HG03439 (cell line): ENCODE measurements around the gene KLHDC4.
"Not testable (repeated sequence)": the region's sequence is repeated elsewhere in the genome, so short reads cannot be mapped to it uniquely, and the experiment has no call there.

Source experiments
- ATAC-seq: cut with Tn5 transposase; IDR thresholded peaks from one replicate; pipeline ENCODE4 v1.9.1; 2021; ENCODE audit warnings: mild to moderate bottlenecking, moderate library complexity; ENCODE audit not compliant: unreplicated experiment

The KLHDC4 gene

GRCh38 chr16:87744750-87745514 lies 20.9 kb downstream of the KLHDC4 start:
- ATAC-seq, result no peak

- ATAC-seq, result no peak
Measured at GRCh38 chr16:87742781-87743490, 22.9 kb downstream of the KLHDC4 start.

GRCh38 chr16:87741700-87742415 lies 23.9 kb downstream of the KLHDC4 start:
- no peak for ATAC-seq

GRCh38 chr16:87740909-87741424 lies 24.8 kb downstream of the KLHDC4 start:
- no peak for ATAC-seq

- no peak for ATAC-seq
Measured at GRCh38 chr16:87740441-87740840, 25.3 kb downstream of the KLHDC4 start.

GRCh38 chr16:87739801-87740200 lies 26.0 kb downstream of the KLHDC4 start:
- no peak for ATAC-seq

GRCh38 chr16:87736008-87736382 lies 29.8 kb downstream of the KLHDC4 start:
- ATAC-seq, result no peak

- ATAC-seq, result no peak
Measured at GRCh38 chr16:87735270-87736007, 30.3 kb downstream of the KLHDC4 start.

- no peak for ATAC-seq
Measured at GRCh38 chr16:87734644-87735043, 31.1 kb downstream of the KLHDC4 start.

- ATAC-seq, result no peak
Measured at GRCh38 chr16:87733190-87733589, 32.6 kb downstream of the KLHDC4 start.

- ATAC-seq, result no peak
Measured at GRCh38 chr16:87731607-87732006, 34.2 kb downstream of the KLHDC4 start.

GRCh38 chr16:87729266-87729954 lies 36.4 kb downstream of the KLHDC4 start:
- ATAC-seq, result peak; percentile 48

- ATAC-seq, result no peak
Measured at GRCh38 chr16:87728026-87728425, 37.8 kb downstream of the KLHDC4 start.

- ATAC-seq, result no peak
Measured at GRCh38 chr16:87727346-87727745, 38.4 kb downstream of the KLHDC4 start.

- ATAC-seq, result not testable (repeated sequence)
Measured at GRCh38 chr16:87726577-87726976, 39.2 kb downstream of the KLHDC4 start.

GRCh38 chr16:87725596-87726235 lies 40.1 kb downstream of the KLHDC4 start:
- no peak for ATAC-seq

GRCh38 chr16:87724490-87725291 lies 41.1 kb downstream of the KLHDC4 start:
- peak; percentile 36 for ATAC-seq

- no peak for ATAC-seq
Measured at GRCh38 chr16:87723226-87723623, 42.6 kb downstream of the KLHDC4 start.
